Lung (tissue), 12 donors: ENCODE data around the gene CHD6. TPM values are rescaled to one million over a fixed set of nuclear protein-coding genes. Genes with fewer than 3 reads are reported as not detected.

Source experiments
- ATAC-seq: fragments of 200-7000 bp; cut with Tn5 transposase; one replicate; pipeline ENCODE4 v1.9.1; 2020; ENCODE audit warnings: moderate number of reproducible peaks; ENCODE audit not compliant: insufficient read depth, low FRiP score
- DNase-seq, 3 donors: peaks; one replicate each; pipeline ENCODE4 v3.0.0-alpha.2; 2013 to 2017
- H3K27ac ChIP-seq, 2 donors: one replicate each; pipeline ENCODE4 v1.5.1; 2013; ENCODE audit warnings: mild to moderate bottlenecking in 2 of 2, moderate library complexity in 2 of 2, control low read depth in 1 of 2, inconsistent platforms in 1 of 2, low read depth in 1 of 2, low read length in 1 of 2
- H3K27me3 ChIP-seq, 3 donors: one replicate each; pipeline ENCODE4 v1.5.1; 2013; ENCODE audit warnings: low read length in 2 of 3; ENCODE audit not compliant: control insufficient read depth in 3 of 3, insufficient read depth in 3 of 3
- H3K36me3 ChIP-seq, 4 donors: one replicate each; pipeline ENCODE4 v1.5.1; 2013; ENCODE audit warnings: low read length in 4 of 4, mild to moderate bottlenecking in 1 of 4, moderate library complexity in 1 of 4; ENCODE audit not compliant: control insufficient read depth in 4 of 4, insufficient read depth in 4 of 4
- H3K4me1 ChIP-seq, 5 donors: one replicate each; pipeline ENCODE4 v1.5.1; 2013; ENCODE audit warnings: low read length in 5 of 5, mild to moderate bottlenecking in 2 of 5, moderate library complexity in 1 of 5; ENCODE audit not compliant: control insufficient read depth in 5 of 5, insufficient read depth in 5 of 5
- H3K4me3 ChIP-seq: one replicate; pipeline ENCODE4 v1.5.1; 2013; ENCODE audit warnings: mild to moderate bottlenecking, control low read depth, moderate library complexity
- H3K9ac ChIP-seq, 2 donors: one replicate each; pipeline ENCODE4 v1.5.1; 2013; ENCODE audit warnings: low read length in 2 of 2, control low read depth in 1 of 2; ENCODE audit not compliant: insufficient read depth in 1 of 2
- H3K9me3 ChIP-seq, 4 donors: one replicate each; pipeline ENCODE4 v1.5.1; 2013; ENCODE audit warnings: low read length in 3 of 4, mild to moderate bottlenecking in 1 of 4, moderate library complexity in 1 of 4; ENCODE audit not compliant: control insufficient read depth in 4 of 4, insufficient read depth in 3 of 4
- CTCF ChIP-seq: IDR thresholded peaks from 2 replicates; pipeline ENCODE4 v1.5.1; 2012; ENCODE audit warnings: mild to moderate bottlenecking; ENCODE audit errors: control extremely low read depth, extremely low read depth
- WGBS, 2 donors: extraction: QIAGEN DNeasy Blood & Tissue Kit; methylation state at CpG; one replicate each; pipeline ENCODE4 v1.1.7; 2013; 5-methylcytosine and 5-hydroxymethylcytosine counted together
- polyA plus RNA-seq, 2 donors: library from polyadenylated mRNA; stranded (reverse); fragments of 200-250 nt; gene quantifications; one replicate each; pipeline ENCODE4 v1.2.1, GENCODE V29; 2013
- total RNA-seq, 2 donors: library from RNA; depleted of rRNA in 1 of 2; stranded (reverse); fragments of >200 nt in 1 of 2; gene quantifications; one replicate each; pipeline ENCODE4 v1.2.1, GENCODE V29; 2014 to 2021
- donor health status: control.
- donor health status: control.
- donor health status: Bipolar disorder and iron deficiency.
- donor health status: healthy.
- donor health status: DM: yes; HTN: yes; CAD: no.

CHD6 gene
- total and polyA plus RNA-seq, 4 donors = 5.0 to 95.3 (median 21.0) TPM

DNA sequence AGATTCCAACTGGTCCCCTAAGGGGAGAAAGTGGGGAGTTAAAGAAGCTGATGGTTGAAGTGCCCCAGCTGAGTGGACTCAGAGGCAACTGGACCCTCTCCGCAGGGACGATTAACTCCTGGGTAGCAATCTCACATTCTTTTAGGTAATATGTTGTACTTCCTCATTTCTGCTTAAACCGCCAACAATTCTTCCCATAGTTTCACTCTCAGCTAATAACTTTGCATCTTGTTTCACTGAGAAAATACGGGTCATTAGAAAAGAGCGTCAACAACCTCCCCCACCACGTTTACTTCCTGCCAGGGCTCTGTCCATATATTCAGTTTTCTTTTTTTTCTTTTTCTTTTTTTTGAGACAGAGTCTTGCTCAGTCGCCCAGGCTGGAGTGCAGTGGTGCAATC, 39.5 kb upstream of the CHD6 start:
- no peak for TF ChIP-seq CTCF
- no peaks in the 10 kb centered on the region for H3K9me3 ChIP-seq
- H3K4me3 ChIP-seq = no peak overlapping the region
- no peak for ATAC-seq
- no peaks in the 10 kb centered on the region for H3K27me3 ChIP-seq
- no peak overlapping the region for H3K9ac ChIP-seq
- no peak overlapping the region for H3K27ac ChIP-seq
- no peak for DNase-seq
- H3K36me3 ChIP-seq = no peaks in the 10 kb centered on the region
- H3K4me1 ChIP-seq = no peaks in the 10 kb centered on the region
- 25 to 44% methylated on average over 7 of the region's 7 CpGs for WGBS, 2 donors

GRCh38 chr20:41655962-41656618, 37.9 kb upstream of the CHD6 start:
- no peaks in the 10 kb centered on the region for H3K9me3 ChIP-seq
- no peak overlapping the region for H3K27ac ChIP-seq
- no peaks in the 10 kb centered on the region for H3K27me3 ChIP-seq
- DNase-seq (no peak), ATAC-seq (no peak)
- no peaks in the 10 kb centered on the region for H3K4me1 ChIP-seq
- TF ChIP-seq CTCF = no peak
- no peak overlapping the region for H3K9ac ChIP-seq
- no peak overlapping the region for H3K4me3 ChIP-seq
- 73 to 78% methylated on average over 3 of the region's 3 CpGs for WGBS, 2 donors
- H3K36me3 ChIP-seq = no peaks in the 10 kb centered on the region

GRCh38 chr20:41654884-41655283, 36.7 kb upstream of the CHD6 start:
- Histone ChIP-seq H3K36me3 (no peaks in the 10 kb centered on the region), H3K4me3 (no peak overlapping the region), H3K9me3 (no peaks in the 10 kb centered on the region), H3K27me3 (no peaks in the 10 kb centered on the region), H3K4me1 (peaks cover 0 to 3% (median 0%) of the 10 kb centered on the region in 5 donors), H3K27ac (no peak overlapping the region), H3K9ac (no peak overlapping the region)
- DNase-seq (peak; percentile 37 to 67 (median 46)), ATAC-seq (no peak)
- WGBS, 2 donors = 75 to 76% methylated on average over 1 of the region's 1 CpG
- TF ChIP-seq CTCF = no peak

DNA sequence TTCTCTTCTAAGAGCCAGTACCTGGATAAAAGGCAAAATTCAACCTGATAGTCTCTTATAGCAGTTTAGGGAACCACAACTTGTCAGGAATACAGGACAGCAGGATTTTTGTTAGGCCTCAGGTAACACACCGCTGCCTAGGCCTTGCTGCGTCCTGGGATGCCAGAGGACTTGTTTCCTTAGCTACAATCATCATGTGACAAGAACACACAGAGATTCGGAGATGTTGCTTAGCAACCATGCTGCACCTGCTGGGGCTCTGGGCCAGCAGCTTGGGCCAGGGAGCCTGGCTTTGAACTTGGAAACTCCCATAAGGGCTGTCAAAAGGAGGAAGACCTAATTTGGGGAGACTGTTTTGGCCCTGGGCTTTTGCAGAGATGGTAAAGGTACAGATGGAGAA, 36.1 kb upstream of the CHD6 start:
- no peak overlapping the region for H3K9ac ChIP-seq
- H3K4me3 ChIP-seq = no peak overlapping the region
- TF ChIP-seq CTCF = no peak
- H3K27ac ChIP-seq = no peak overlapping the region
- no peak for ATAC-seq
- H3K27me3 ChIP-seq = no peaks in the 10 kb centered on the region
- no peaks in the 10 kb centered on the region for H3K36me3 ChIP-seq
- DNase-seq = no peak
- 72 to 83% methylated on average over 3 of the region's 3 CpGs for WGBS, 2 donors
- no peaks in the 10 kb centered on the region for H3K9me3 ChIP-seq
- peaks cover 0 to 5% (median 3%) of the 10 kb centered on the region in 5 donors for H3K4me1 ChIP-seq
